HG02759 (cell line): ENCODE results near the gene UST.

Experiments
- ATAC-seq: cut with Tn5 transposase; IDR thresholded peaks from one replicate; pipeline ENCODE4 v1.9.1; 2021; ENCODE audit warnings: mild to moderate bottlenecking, moderate library complexity; ENCODE audit not compliant: unreplicated experiment

The UST gene

GRCh38 chr6:148795563-148795962, 48.7 kb downstream of the UST start:
- ATAC-seq: no peak

GRCh38 chr6:148799647-148800046, 52.8 kb downstream of the UST start:
- ATAC-seq: no peak

- ATAC-seq: no peak
Observed at GRCh38 chr6:148800536-148800935, 53.7 kb downstream of the UST start.

- ATAC-seq: no peak
Observed at GRCh38 chr6:148803979-148804378, 57.1 kb downstream of the UST start.

GRCh38 chr6:148805777-148806176, 58.9 kb downstream of the UST start:
- no peak for ATAC-seq

- ATAC-seq: no peak
Observed at GRCh38 chr6:148807784-148808183, 61.0 kb downstream of the UST start.

GRCh38 chr6:148808786-148809304, 62.0 kb downstream of the UST start:
- ATAC-seq: no peak

GRCh38 chr6:148811459-148811858, 64.6 kb downstream of the UST start:
- ATAC-seq: no peak

GRCh38 chr6:148814082-148814790, 67.4 kb downstream of the UST start:
- no peak for ATAC-seq

GRCh38 chr6:148814869-148815268, 68.0 kb downstream of the UST start:
- no peak for ATAC-seq

GRCh38 chr6:148816117-148816516, 69.3 kb downstream of the UST start:
- no peak for ATAC-seq

GRCh38 chr6:148817689-148818088, 70.9 kb downstream of the UST start:
- ATAC-seq: no peak

- no peak for ATAC-seq
Observed at GRCh38 chr6:148818939-148819575, 72.2 kb downstream of the UST start.

- ATAC-seq: no peak
Observed at GRCh38 chr6:148819852-148820251, 73.0 kb downstream of the UST start.

GRCh38 chr6:148822819-148823218, 76.0 kb downstream of the UST start:
- no peak for ATAC-seq

GRCh38 chr6:148824291-148824690, 77.5 kb downstream of the UST start:
- no peak for ATAC-seq

- no peak for ATAC-seq
Observed at GRCh38 chr6:148824960-148825359, 78.1 kb downstream of the UST start.

GRCh38 chr6:148825492-148825891, 78.7 kb downstream of the UST start:
- ATAC-seq: no peak

- ATAC-seq: no peak
Observed at GRCh38 chr6:148827416-148828045, 80.7 kb downstream of the UST start.

GRCh38 chr6:148828047-148828446, 81.2 kb downstream of the UST start:
- no peak for ATAC-seq

- ATAC-seq: no peak
Observed at GRCh38 chr6:148829415-148830101, 82.7 kb downstream of the UST start.
